Caco-2 (cell line): ENCODE results near the gene CAMKK1. TPM values are rescaled to one million over a fixed set of nuclear protein-coding genes. Genes with fewer than 3 reads are reported as not detected.

ENCODE experiments used
- BruUV-seq: library from RNA; stranded (reverse); fragments of 400-500 nt; replicated peaks from 2 replicates; lab custom pipeline; 2021; lab: Mats Ljungman, UMichigan
- CTCF ChIA-PET: fragments of 300-600 bp; sonication (Branson Sonifier 250); formaldehyde crosslinking; loops from one replicate; lab custom pipeline; 2022; ENCODE audit warnings: antibody characterized with exemption; lab: Charles Lee
- POLR2A ChIA-PET: fragments of 300-600 bp; sonication (Branson Sonifier 250); formaldehyde crosslinking; loops from one replicate; lab custom pipeline; 2022; ENCODE audit warnings: antibody characterized with exemption; lab: Charles Lee
- DNase-seq, 2 experiments: peaks; one replicate each; pipeline versions ENCODE4 v3.0.0 to v3.0.0-alpha.2; 2020 to 2022
- H3K27me3 ChIP-seq: replicated peaks from 2 replicates; pipeline ENCODE4 v1.6.0; 2011; ENCODE audit warnings: low read length; ENCODE audit not compliant: control insufficient read depth, insufficient read depth
- H3K36me3 ChIP-seq: 2 replicates; pipeline ENCODE4 v1.5.1; 2011; ENCODE audit warnings: low read length; ENCODE audit not compliant: control insufficient read depth, insufficient read depth
- H3K4me1 ChIP-seq: fragments of 250-450 bp; sonication (Bioruptor Pico); 2 replicates; pipeline ENCODE4 v1.5.1; 2020; ENCODE audit warnings: mild to moderate bottlenecking
- H3K4me3 ChIP-seq: 2 replicates; pipeline ENCODE4 v1.5.1; 2011; ENCODE audit warnings: low read depth, mild to moderate bottlenecking, control low read depth, low read length
- H3K9me3 ChIP-seq: fragments of 250-450 bp; sonication (Bioruptor Pico); 2 replicates; pipeline ENCODE4 v1.5.1; 2020; ENCODE audit warnings: mild to moderate bottlenecking, moderate library complexity
- H3K27ac Mint-ChIP-seq: one replicate; pipeline ENCODE4 v1.8.0; 2022; ENCODE audit warnings: mixed read lengths; ENCODE audit not compliant: unreplicated experiment
- H3K27me3 Mint-ChIP-seq: one replicate; pipeline ENCODE4 v1.8.0; 2022; ENCODE audit warnings: mixed read lengths; ENCODE audit not compliant: insufficient read depth, unreplicated experiment
- H3K36me3 Mint-ChIP-seq: one replicate; pipeline ENCODE4 v1.8.0; 2022; ENCODE audit warnings: mild to moderate bottlenecking, mixed read lengths; ENCODE audit not compliant: insufficient read depth, unreplicated experiment
- H3K4me1 Mint-ChIP-seq: one replicate; pipeline ENCODE4 v1.8.0; 2022; ENCODE audit warnings: low read depth, mixed read lengths; ENCODE audit not compliant: unreplicated experiment
- H3K4me3 Mint-ChIP-seq: one replicate; pipeline ENCODE4 v1.8.0; 2022; ENCODE audit warnings: mild to moderate bottlenecking, moderate library complexity, mixed read lengths; ENCODE audit not compliant: unreplicated experiment
- H3K9me3 Mint-ChIP-seq: one replicate; pipeline ENCODE4 v1.8.0; 2022; ENCODE audit warnings: mixed read lengths; ENCODE audit not compliant: unreplicated experiment
- intact Hi-C: fragments of 100-400 bp; cut with micrococcal nuclease; formaldehyde crosslinking; loops from one replicate; pipeline ENCODE4 v1.10.0; 2022; ENCODE audit not compliant: unreplicated experiment
- total RNA-seq: library from RNA; stranded (reverse); gene quantifications from 2 replicates; pipeline ENCODE4 v1.2.3, GENCODE V29; 2022
- TF ChIP-seq, protein P1 (sequence below), 2 experiments: fragments of 200-600 bp in 1 of 2; IDR thresholded peaks; 1 replicate in 1 of 2; 2 replicates in 1 of 2; pipeline versions ENCODE4 v1.5.1 to v1.8.0; 2011 to 2022; ENCODE audit warnings: antibody characterized with exemption in 1 of 2, control low read depth in 1 of 2, inconsistent platforms in 1 of 2, low read depth in 1 of 2, low read length in 1 of 2, mild to moderate bottlenecking in 1 of 2, moderate library complexity in 1 of 2; ENCODE audit not compliant: insufficient read depth in 1 of 2, severe bottlenecking in 1 of 2, unreplicated experiment in 1 of 2

CAMKK1 gene
- total RNA-seq, 1 experiment from 2014 or later, result 1.9 TPM

GRCh38 chr17:3937359-3937758, 44.5 kb upstream of the CAMKK1 start:
- H3K4me1 ChIP-seq, result no peaks in the 10 kb centered on the region
- POLR2A ChIA-PET, result no interaction called here
- DNase-seq, result no peak
- no peaks in the 10 kb centered on the region for H3K27me3 ChIP-seq
- Mint-ChIP-seq H3K27ac (no peak overlapping the region), H3K36me3 (no peaks in the 10 kb centered on the region), H3K4me3 (no peak overlapping the region), H3K9me3 (no peaks in the 10 kb centered on the region), H3K27me3 (no peaks in the 10 kb centered on the region), H3K4me1 (no peaks in the 10 kb centered on the region)
- CTCF ChIA-PET, result no interaction called here
- no peaks in the 10 kb centered on the region for H3K9me3 ChIP-seq
- no peak overlapping the region for H3K4me3 ChIP-seq
- intact Hi-C loops, result no loop called here
- BruUV-seq, result no TSS peak
- TF ChIP-seq, protein P1, sequence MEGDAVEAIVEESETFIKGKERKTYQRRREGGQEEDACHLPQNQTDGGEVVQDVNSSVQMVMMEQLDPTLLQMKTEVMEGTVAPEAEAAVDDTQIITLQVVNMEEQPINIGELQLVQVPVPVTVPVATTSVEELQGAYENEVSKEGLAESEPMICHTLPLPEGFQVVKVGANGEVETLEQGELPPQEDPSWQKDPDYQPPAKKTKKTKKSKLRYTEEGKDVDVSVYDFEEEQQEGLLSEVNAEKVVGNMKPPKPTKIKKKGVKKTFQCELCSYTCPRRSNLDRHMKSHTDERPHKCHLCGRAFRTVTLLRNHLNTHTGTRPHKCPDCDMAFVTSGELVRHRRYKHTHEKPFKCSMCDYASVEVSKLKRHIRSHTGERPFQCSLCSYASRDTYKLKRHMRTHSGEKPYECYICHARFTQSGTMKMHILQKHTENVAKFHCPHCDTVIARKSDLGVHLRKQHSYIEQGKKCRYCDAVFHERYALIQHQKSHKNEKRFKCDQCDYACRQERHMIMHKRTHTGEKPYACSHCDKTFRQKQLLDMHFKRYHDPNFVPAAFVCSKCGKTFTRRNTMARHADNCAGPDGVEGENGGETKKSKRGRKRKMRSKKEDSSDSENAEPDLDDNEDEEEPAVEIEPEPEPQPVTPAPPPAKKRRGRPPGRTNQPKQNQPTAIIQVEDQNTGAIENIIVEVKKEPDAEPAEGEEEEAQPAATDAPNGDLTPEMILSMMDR (IDR thresholded peaks at IDR 0.05; ENCODE audit: insufficient read depth in 1 of 2, low read depth in 1 of 2, low read length in 1 of 2, severe bottlenecking in 1 of 2, unreplicated experiment in 1 of 2), result no peak
- no peaks in the 10 kb centered on the region for H3K36me3 ChIP-seq

DNA sequence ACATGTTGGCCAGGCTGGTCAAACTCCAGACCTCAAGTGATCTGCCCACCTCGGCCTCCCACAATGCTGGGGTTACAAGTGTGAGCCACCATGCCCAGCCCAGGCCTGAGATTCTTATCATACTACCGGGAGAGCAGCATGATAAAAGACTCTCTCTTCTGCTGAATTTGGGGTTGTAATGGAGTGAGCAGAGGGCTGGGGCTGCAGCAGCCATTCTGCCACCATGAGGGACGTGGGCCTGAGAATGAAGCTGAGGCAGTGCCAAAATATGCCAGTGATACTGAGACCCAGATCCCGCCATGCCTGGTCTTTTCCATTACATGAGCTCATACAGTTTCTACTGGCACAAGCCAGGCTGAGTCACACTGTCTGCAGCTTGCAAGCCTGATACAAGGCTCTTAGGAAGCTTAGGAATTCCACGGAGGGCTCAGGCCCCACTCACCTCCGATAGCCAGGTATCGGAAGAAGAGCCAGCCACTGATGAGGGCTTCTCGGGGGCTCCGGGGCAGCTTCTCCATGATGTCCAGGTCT, 43.0 kb upstream of the CAMKK1 start:
- CTCF ChIA-PET, result no interaction called here
- H3K4me3 Mint-ChIP-seq, result no peak overlapping the region

DNA sequence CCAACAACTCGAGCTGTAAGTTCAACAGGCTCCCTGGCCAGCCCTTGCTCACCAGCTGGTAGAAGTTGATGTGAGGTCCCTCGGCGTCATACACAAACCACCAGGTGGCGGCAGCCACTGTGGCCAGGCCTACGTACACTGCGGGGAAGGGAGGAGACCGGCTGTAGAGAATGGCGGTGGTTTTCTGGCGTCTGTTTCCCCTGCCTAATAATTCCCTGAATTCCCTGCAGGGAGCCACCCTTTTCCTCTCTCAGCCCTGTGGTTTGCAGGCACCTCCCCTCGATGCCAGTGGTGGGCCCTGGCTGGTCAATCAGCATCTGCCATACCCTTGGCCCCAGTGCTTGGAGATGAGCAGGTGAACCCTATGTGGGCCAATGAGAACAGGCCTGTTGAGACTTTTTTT, 42.3 kb upstream of the CAMKK1 start:
- peak; percentile 67 to 68 for DNase-seq
- Histone ChIP-seq H3K36me3 (no peaks in the 10 kb centered on the region), H3K27me3 (no peaks in the 10 kb centered on the region), H3K9me3 (no peaks in the 10 kb centered on the region), H3K4me1 (no peaks in the 10 kb centered on the region), H3K4me3 (no peak overlapping the region)
- CTCF ChIA-PET, result interaction anchor here (1.2 to 1.5 kb wide), 2 partner anchors 30 to 69 kb away, joined by 5 to 7 read pairs; no protein-coding TSS in a partner anchor
- POLR2A ChIA-PET, result no interaction called here
- H3K9me3 Mint-ChIP-seq, result no peaks in the 10 kb centered on the region
- H3K4me1 Mint-ChIP-seq, result no peaks in the 10 kb centered on the region
- TF ChIP-seq, protein P1 (IDR thresholded peaks at IDR 0.05; ENCODE audit: insufficient read depth in 1 of 2, low read depth in 1 of 2, low read length in 1 of 2, severe bottlenecking in 1 of 2, unreplicated experiment in 1 of 2), result peak; percentile 31 to 66
- intact Hi-C loops, result loop anchor here (1.0 kb wide), 1 partner anchor 69 kb away; no protein-coding TSS in a partner anchor
- no peaks in the 10 kb centered on the region for H3K27me3 Mint-ChIP-seq
- no TSS peak for BruUV-seq
- no peaks in the 10 kb centered on the region for H3K36me3 Mint-ChIP-seq
- H3K27ac Mint-ChIP-seq, result no peak overlapping the region
- H3K4me3 Mint-ChIP-seq, result no peak overlapping the region

More for the DNA sequence above, 43.0 kb upstream of the CAMKK1 start:
- intact Hi-C loops, result loop anchor here (1.0 kb wide), 1 partner anchor 68 kb away; no protein-coding TSS in a partner anchor
- TF ChIP-seq, protein P1 (IDR thresholded peaks at IDR 0.05; ENCODE audit: insufficient read depth in 1 of 2, low read depth in 1 of 2, low read length in 1 of 2, severe bottlenecking in 1 of 2, unreplicated experiment in 1 of 2), result no peak
- H3K27ac Mint-ChIP-seq, result no peak overlapping the region
- no peaks in the 10 kb centered on the region for H3K4me1 ChIP-seq
- no peaks in the 10 kb centered on the region for H3K27me3 Mint-ChIP-seq
- POLR2A ChIA-PET, result no interaction called here
- no TSS peak for BruUV-seq
- DNase-seq, result no peak
- H3K9me3 ChIP-seq, result no peaks in the 10 kb centered on the region
- no peaks in the 10 kb centered on the region for H3K36me3 ChIP-seq
- no peaks in the 10 kb centered on the region for H3K9me3 Mint-ChIP-seq
- no peaks in the 10 kb centered on the region for H3K27me3 ChIP-seq
- H3K36me3 Mint-ChIP-seq, result no peaks in the 10 kb centered on the region
- no peaks in the 10 kb centered on the region for H3K4me1 Mint-ChIP-seq
- H3K4me3 ChIP-seq, result no peak overlapping the region
